Neural cell (in vitro differentiated cells): ENCODE results near the gene PRKAG2. TPM values are rescaled to one million over a fixed set of nuclear protein-coding genes. Genes with fewer than 3 reads are reported as not detected.

ENCODE experiments used
- H2AFZ ChIP-seq: fragments of 200-600, 300-800 bp; sonication (generic), shearing (Covaris generic); 2 replicates; pipeline ENCODE4 v1.6.0; 2014; ENCODE audit warnings: low read depth, mild to moderate bottlenecking, antibody characterized with exemption, low read length, moderate library complexity
- H3F3A ChIP-seq: fragments of 200-600 bp; shearing (Covaris generic); 2 replicates; pipeline ENCODE4 v1.6.1; 2016; ENCODE audit warnings: mild to moderate bottlenecking, moderate library complexity, mixed read lengths, antibody characterized with exemption, low read length; ENCODE audit not compliant: insufficient read depth, poor library complexity, severe bottlenecking
- H3K27ac ChIP-seq: fragments of 200-600, 300-800 bp; sonication (generic), shearing (Covaris generic); 2 replicates; pipeline ENCODE4 v1.5.1; 2014; ENCODE audit warnings: mild to moderate bottlenecking, low read length, moderate library complexity
- H3K27me3 ChIP-seq: fragments of 300-800, 200-600 bp; sonication (generic), shearing (Covaris generic); 2 replicates; pipeline ENCODE4 v1.6.0; 2014; ENCODE audit warnings: mild to moderate bottlenecking, low read depth, low read length, moderate library complexity; ENCODE audit not compliant: insufficient read depth
- H3K36me3 ChIP-seq: fragments of 300-800, 200-600 bp; sonication (generic), shearing (Covaris generic); 2 replicates; pipeline ENCODE4 v1.5.1; 2014; ENCODE audit warnings: mild to moderate bottlenecking, antibody characterized with exemption, low read length, moderate library complexity; ENCODE audit not compliant: insufficient read depth
- H3K4me2 ChIP-seq: fragments of 300-800, 200-600 bp; sonication (generic), shearing (Covaris generic); 2 replicates; pipeline ENCODE4 v1.6.0; 2014; ENCODE audit warnings: mild to moderate bottlenecking, low read length
- H3K4me3 ChIP-seq: fragments of 300-800, 200-600 bp; sonication (generic), shearing (Covaris generic); 2 replicates; pipeline ENCODE4 v1.5.1; 2014; ENCODE audit warnings: mild to moderate bottlenecking, low read length, moderate library complexity
- H3K79me2 ChIP-seq: fragments of 200-600 bp; shearing (Covaris generic); replicated peaks from 2 replicates; pipeline ENCODE4 v1.6.0; 2014; ENCODE audit warnings: mild to moderate bottlenecking, low read length, moderate library complexity; ENCODE audit not compliant: insufficient read depth
- H3K9ac ChIP-seq: fragments of 300-800, 200-600 bp; sonication (generic), shearing (Covaris generic); 2 replicates; pipeline ENCODE4 v1.6.1; 2016; ENCODE audit warnings: mild to moderate bottlenecking, low read length, mixed read lengths
- H3K9me2 ChIP-seq: fragments of 200-600 bp; shearing (Covaris generic); 2 replicates; pipeline ENCODE4 v1.6.1; 2016; ENCODE audit warnings: mild to moderate bottlenecking, low read length, mixed read lengths; ENCODE audit not compliant: insufficient read depth
- H3K9me3 ChIP-seq: fragments of 200-600, 300-800 bp; sonication (generic), shearing (Covaris generic); 2 replicates; pipeline ENCODE4 v1.6.1; 2016; ENCODE audit warnings: mild to moderate bottlenecking, mixed run types, low read length, moderate library complexity, mixed read lengths
- H4K20me1 ChIP-seq: fragments of 200-600 bp; shearing (Covaris generic); 2 replicates; pipeline ENCODE4 v1.6.1; 2016; ENCODE audit warnings: mild to moderate bottlenecking, mixed run types; ENCODE audit not compliant: insufficient read depth
- EP300 ChIP-seq: fragments of 450-650 bp; conservative IDR thresholded peaks from 2 replicates; pipeline ENCODE4 v1.6.1; 2014; ENCODE audit warnings: antibody characterized with exemption, mild to moderate bottlenecking, moderate library complexity; ENCODE audit not compliant: poor library complexity, severe bottlenecking
- EZH2 ChIP-seq: fragments of 200-600, 300-800 bp; shearing (Covaris generic), sonication (generic); IDR thresholded peaks from 2 replicates; pipeline ENCODE4 v1.6.1; 2014; ENCODE audit warnings: antibody characterized with exemption, low read length, borderline replicate concordance, mild to moderate bottlenecking; ENCODE audit not compliant: insufficient read depth, poor library complexity, severe bottlenecking
- MXI1 ChIP-seq: fragments of 450-650 bp; conservative IDR thresholded peaks from 2 replicates; pipeline ENCODE4 v1.6.1; 2014; ENCODE audit warnings: antibody characterized with exemption, mild to moderate bottlenecking; ENCODE audit not compliant: poor library complexity, severe bottlenecking
- POLR2AphosphoS5 ChIP-seq: IDR thresholded peaks from 2 replicates; pipeline ENCODE4 v1.6.1; 2012
- RAD21 ChIP-seq: fragments of 450-650 bp; conservative IDR thresholded peaks from 2 replicates; pipeline ENCODE4 v1.6.1; 2014; ENCODE audit warnings: antibody characterized with exemption, mild to moderate bottlenecking, moderate library complexity
- TAF1 ChIP-seq: IDR thresholded peaks from 2 replicates; pipeline ENCODE4 v1.6.1; 2012; ENCODE audit warnings: low read depth
- polyA plus RNA-seq: library from polyadenylated mRNA; depleted of rRNA; stranded (reverse); fragments of >200 nt; gene quantifications from 2 replicates; pipeline ENCODE4 v1.2.3, GENCODE V29; 2014
- TF ChIP-seq, protein P1 (sequence below): IDR thresholded peaks from 2 replicates; pipeline ENCODE4 v1.6.1; 2012; ENCODE audit warnings: borderline replicate concordance
- TF ChIP-seq, protein P2 (sequence below): fragments of 450-650 bp; IDR thresholded peaks from 2 replicates; pipeline ENCODE4 v1.5.1; 2014; ENCODE audit warnings: antibody characterized with exemption, mild to moderate bottlenecking, moderate library complexity; ENCODE audit not compliant: poor library complexity, severe bottlenecking

Gene PRKAG2
- polyA plus RNA-seq, 1 donor from 2014 or later: 22.9 TPM

DNA sequence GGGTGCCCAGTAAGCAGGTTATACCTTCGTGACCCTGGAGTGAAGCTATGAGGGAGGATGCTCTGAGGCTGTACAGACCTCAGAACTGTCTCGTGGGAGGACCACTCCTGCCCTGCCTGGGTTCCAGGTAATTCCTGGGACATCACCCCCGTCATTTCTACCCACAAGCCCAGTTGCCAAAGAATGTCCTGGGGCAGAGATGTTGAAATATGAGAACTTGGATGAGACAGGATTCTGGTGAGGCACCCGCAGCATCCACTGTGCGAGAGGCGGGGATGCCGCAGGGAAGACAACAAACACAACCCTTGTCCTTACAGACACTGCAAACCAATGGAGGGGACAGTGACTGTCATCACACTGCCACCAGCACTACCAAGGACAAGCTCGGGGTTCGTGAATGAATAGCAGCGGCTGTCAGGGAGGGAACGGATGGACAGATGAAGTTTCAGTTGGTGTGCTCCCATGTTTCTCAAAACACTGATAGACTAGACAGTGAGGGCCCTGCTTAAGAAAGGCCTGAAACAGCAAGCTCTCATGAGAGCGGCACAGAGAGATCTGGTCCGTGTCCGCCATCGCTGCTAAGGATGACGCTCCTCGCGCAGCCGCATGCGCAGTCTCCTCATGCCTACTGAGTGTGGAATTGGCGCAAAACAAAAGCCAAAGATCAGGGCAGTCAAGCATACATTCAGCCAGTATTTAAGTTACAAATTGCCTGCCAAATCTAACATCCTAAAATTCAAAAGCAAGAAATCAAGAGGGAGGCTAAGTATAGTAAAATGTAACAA, 275.2 kb downstream of the PRKAG2 start:
- Histone ChIP-seq H4K20me1 (no peaks in the 10 kb centered on the region), H3K36me3 (no peaks in the 10 kb centered on the region), H3K27ac (no peak overlapping the region), H3K27me3 (no peaks in the 10 kb centered on the region), H3K9ac (no peak overlapping the region), H3K9me3 (no peaks in the 10 kb centered on the region), H3K79me2 (no peaks in the 10 kb centered on the region), H3F3A (no peaks in the 10 kb centered on the region), H2AFZ (no peak overlapping the region), H3K4me2 (no peak overlapping the region), H3K9me2 (no peaks in the 10 kb centered on the region), H3K4me3 (no peak overlapping the region)
- TF ChIP-seq, protein P1, sequence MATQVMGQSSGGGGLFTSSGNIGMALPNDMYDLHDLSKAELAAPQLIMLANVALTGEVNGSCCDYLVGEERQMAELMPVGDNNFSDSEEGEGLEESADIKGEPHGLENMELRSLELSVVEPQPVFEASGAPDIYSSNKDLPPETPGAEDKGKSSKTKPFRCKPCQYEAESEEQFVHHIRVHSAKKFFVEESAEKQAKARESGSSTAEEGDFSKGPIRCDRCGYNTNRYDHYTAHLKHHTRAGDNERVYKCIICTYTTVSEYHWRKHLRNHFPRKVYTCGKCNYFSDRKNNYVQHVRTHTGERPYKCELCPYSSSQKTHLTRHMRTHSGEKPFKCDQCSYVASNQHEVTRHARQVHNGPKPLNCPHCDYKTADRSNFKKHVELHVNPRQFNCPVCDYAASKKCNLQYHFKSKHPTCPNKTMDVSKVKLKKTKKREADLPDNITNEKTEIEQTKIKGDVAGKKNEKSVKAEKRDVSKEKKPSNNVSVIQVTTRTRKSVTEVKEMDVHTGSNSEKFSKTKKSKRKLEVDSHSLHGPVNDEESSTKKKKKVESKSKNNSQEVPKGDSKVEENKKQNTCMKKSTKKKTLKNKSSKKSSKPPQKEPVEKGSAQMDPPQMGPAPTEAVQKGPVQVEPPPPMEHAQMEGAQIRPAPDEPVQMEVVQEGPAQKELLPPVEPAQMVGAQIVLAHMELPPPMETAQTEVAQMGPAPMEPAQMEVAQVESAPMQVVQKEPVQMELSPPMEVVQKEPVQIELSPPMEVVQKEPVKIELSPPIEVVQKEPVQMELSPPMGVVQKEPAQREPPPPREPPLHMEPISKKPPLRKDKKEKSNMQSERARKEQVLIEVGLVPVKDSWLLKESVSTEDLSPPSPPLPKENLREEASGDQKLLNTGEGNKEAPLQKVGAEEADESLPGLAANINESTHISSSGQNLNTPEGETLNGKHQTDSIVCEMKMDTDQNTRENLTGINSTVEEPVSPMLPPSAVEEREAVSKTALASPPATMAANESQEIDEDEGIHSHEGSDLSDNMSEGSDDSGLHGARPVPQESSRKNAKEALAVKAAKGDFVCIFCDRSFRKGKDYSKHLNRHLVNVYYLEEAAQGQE: no peak
- TF ChIP-seq TAF1: no peak
- TF ChIP-seq EP300: no peak
- no peak for TF ChIP-seq MXI1
- no peak for TF ChIP-seq POLR2AphosphoS5
- TF ChIP-seq RAD21: no peak

DNA sequence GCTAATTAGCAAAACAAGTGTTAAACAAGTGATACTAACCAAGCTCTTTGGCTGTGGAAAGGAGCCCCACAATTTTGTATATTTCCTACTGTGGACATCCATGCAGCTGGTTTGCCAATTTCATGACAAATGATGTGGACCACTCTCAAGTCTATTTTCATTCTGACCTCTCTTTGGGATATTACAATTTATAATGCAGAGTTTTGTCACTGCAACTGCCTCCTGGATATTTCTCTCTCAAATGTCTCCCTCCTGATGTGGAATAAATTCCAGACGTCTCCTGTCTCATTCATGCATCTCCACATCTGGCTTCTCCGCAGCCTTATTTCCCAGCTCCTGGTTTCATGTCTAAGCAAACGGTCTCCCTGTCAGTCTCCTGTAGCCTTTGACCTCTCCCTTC, 276.6 kb downstream of the PRKAG2 start:
- Histone ChIP-seq H3K27ac (no peak overlapping the region), H3K79me2 (no peaks in the 10 kb centered on the region), H2AFZ (no peak overlapping the region), H3K4me3 (no peak overlapping the region), H3K4me2 (no peak overlapping the region), H3K9me3 (no peaks in the 10 kb centered on the region), H3K9me2 (no peaks in the 10 kb centered on the region), H4K20me1 (no peaks in the 10 kb centered on the region), H3K9ac (no peak overlapping the region), H3K36me3 (no peaks in the 10 kb centered on the region), H3K27me3 (no peaks in the 10 kb centered on the region), H3F3A (no peaks in the 10 kb centered on the region)
- TF ChIP-seq MXI1 (no peak), EZH2 (no peak)
- TF ChIP-seq, protein P2, sequence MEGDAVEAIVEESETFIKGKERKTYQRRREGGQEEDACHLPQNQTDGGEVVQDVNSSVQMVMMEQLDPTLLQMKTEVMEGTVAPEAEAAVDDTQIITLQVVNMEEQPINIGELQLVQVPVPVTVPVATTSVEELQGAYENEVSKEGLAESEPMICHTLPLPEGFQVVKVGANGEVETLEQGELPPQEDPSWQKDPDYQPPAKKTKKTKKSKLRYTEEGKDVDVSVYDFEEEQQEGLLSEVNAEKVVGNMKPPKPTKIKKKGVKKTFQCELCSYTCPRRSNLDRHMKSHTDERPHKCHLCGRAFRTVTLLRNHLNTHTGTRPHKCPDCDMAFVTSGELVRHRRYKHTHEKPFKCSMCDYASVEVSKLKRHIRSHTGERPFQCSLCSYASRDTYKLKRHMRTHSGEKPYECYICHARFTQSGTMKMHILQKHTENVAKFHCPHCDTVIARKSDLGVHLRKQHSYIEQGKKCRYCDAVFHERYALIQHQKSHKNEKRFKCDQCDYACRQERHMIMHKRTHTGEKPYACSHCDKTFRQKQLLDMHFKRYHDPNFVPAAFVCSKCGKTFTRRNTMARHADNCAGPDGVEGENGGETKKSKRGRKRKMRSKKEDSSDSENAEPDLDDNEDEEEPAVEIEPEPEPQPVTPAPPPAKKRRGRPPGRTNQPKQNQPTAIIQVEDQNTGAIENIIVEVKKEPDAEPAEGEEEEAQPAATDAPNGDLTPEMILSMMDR: no peak
